HepG2 (cell line): ENCODE results near the gene DNAJC4. TPM values are rescaled to one million over a fixed set of nuclear protein-coding genes. Genes with fewer than 3 reads are reported as not detected.

Experiments
- AGO2 ChIP-seq: fragments of 200-400 bp; formaldehyde crosslinking; optimal IDR thresholded peaks from 2 replicates; pipeline ENCODE3; 2017; ENCODE audit warnings: mild to moderate bottlenecking, low read depth, low read length, moderate library complexity
- CBX1 ChIP-seq: IDR thresholded peaks from one replicate; pipeline ENCODE4 v1.6.1; 2016; ENCODE audit warnings: antibody characterized with exemption, low read depth
- CEBPB ChIP-seq: IDR thresholded peaks from 2 replicates; pipeline ENCODE4 v1.6.1; 2011; ENCODE audit warnings: low read depth, low read length, improper control_type of control experiment, borderline replicate concordance
- DNMT1 ChIP-seq: sonication (generic); formaldehyde crosslinking; IDR thresholded peaks from 2 replicates; pipeline ENCODE4 v1.5.1; 2020; ENCODE audit warnings: mild to moderate bottlenecking, missing genetic modification reagents
- ISL2 ChIP-seq: sonication (generic); formaldehyde crosslinking; IDR thresholded peaks from 2 replicates; pipeline ENCODE4 v1.5.0; 2020; ENCODE audit warnings: missing genetic modification reagents
- KMT2A ChIP-seq: sonication (generic); formaldehyde crosslinking; IDR thresholded peaks from 2 replicates; pipeline ENCODE4 v1.4.0; 2020; ENCODE audit warnings: missing genetic modification reagents
- POLR2G ChIP-seq: fragments of 200-400 bp; formaldehyde crosslinking; IDR thresholded peaks from 2 replicates; pipeline ENCODE4 v1.6.1; 2018; ENCODE audit warnings: mild to moderate bottlenecking, low read depth, low read length, moderate library complexity
- TMF1 ChIP-seq: sonication (generic); formaldehyde crosslinking; IDR thresholded peaks from 2 replicates; pipeline ENCODE4 v1.8.1; 2022; ENCODE audit warnings: low read depth, missing genetic modification reagents
- ZC3H13 ChIP-seq: sonication (generic); formaldehyde crosslinking; IDR thresholded peaks from 2 replicates; pipeline ENCODE4 v1.8.1; 2023; ENCODE audit warnings: mild to moderate bottlenecking, missing genetic modification reagents, moderate library complexity
- ZNF136 ChIP-seq: sonication (generic); formaldehyde crosslinking; IDR thresholded peaks from 2 replicates; pipeline ENCODE4 v1.8.1; 2022; ENCODE audit warnings: low read depth, mild to moderate bottlenecking, moderate library complexity, missing genetic modification reagents
- ZNF430 ChIP-seq: sonication (generic); formaldehyde crosslinking; IDR thresholded peaks from 2 replicates; pipeline ENCODE4 v1.9.0; 2021; ENCODE audit warnings: mild to moderate bottlenecking, missing genetic modification reagents
- ZSCAN9 ChIP-seq: IDR thresholded peaks from 2 replicates; pipeline ENCODE4 v1.6.1; 2016; ENCODE audit warnings: borderline replicate concordance
- polyA plus RNA-seq, 8 experiments: library from polyadenylated mRNA; depleted of rRNA in 3 of 8; stranded (reverse) in 7 of 8; unstranded in 1 of 8; fragments of >200 nt; fragmentation: Illumina TruSeq in 4 of 8; extraction: Trizol in 4 of 8; gene quantifications; 2 replicates each; pipeline versions ENCODE4 v1.2.1 to v1.2.3, GENCODE V29; 2011 to 2016; ENCODE audit warnings: low read depth in 4 of 8, missing spikeins in 1 of 8, mixed read lengths in 1 of 8; ENCODE audit not compliant: insufficient read depth in 1 of 8
- total RNA-seq, 5 experiments: library from RNA; depleted of rRNA; stranded (reverse); fragments of >200 nt; fragmentation: Illumina TruSeq; extraction: Trizol; gene quantifications; 2 replicates each; pipeline ENCODE4 v1.2.3, GENCODE V29; 2016; ENCODE audit warnings: low read depth in 1 of 5
- TF ChIP-seq, protein P1 (sequence below), 2 experiments: fragments of 450-650 bp in 1 of 2; sonication (generic) in 1 of 2; formaldehyde crosslinking; IDR thresholded peaks; 2 replicates each; pipeline versions ENCODE4 v1.5.0 to v1.8.0; 2020 to 2022; ENCODE audit warnings: mild to moderate bottlenecking in 1 of 2, missing genetic modification reagents in 1 of 2
- TF ChIP-seq, protein P2 (sequence below): sonication (generic); formaldehyde crosslinking; conservative IDR thresholded peaks from 2 replicates; pipeline ENCODE4 v1.4.0; 2020; ENCODE audit warnings: missing genetic modification reagents
- TF ChIP-seq, protein P3 (sequence below): sonication (generic); formaldehyde crosslinking; IDR thresholded peaks from 2 replicates; pipeline ENCODE4 v1.8.1; 2022; ENCODE audit warnings: mild to moderate bottlenecking, missing genetic modification reagents
- TF ChIP-seq, protein P4 (sequence below): IDR thresholded peaks from 2 replicates; pipeline ENCODE4 v1.6.1; 2016; ENCODE audit warnings: missing genetic modification reagents, missing compliant biosample characterization
- TF ChIP-seq, protein P5 (sequence below): sonication (generic); formaldehyde crosslinking; IDR thresholded peaks from 2 replicates; pipeline ENCODE4 v1.4.0; 2020; ENCODE audit warnings: missing genetic modification reagents
- TF ChIP-seq, protein P6 (sequence below): sonication (generic); formaldehyde crosslinking; IDR thresholded peaks from 2 replicates; pipeline ENCODE4 v1.5.1; 2020; ENCODE audit warnings: missing genetic modification reagents, mild to moderate bottlenecking, borderline replicate concordance
- TF ChIP-seq, protein P7 (sequence below): IDR thresholded peaks from 2 replicates; pipeline ENCODE4 v1.6.1; 2018; ENCODE audit warnings: missing genetic modification reagents, mild to moderate bottlenecking, missing compliant biosample characterization

Gene DNAJC4
- total and polyA plus RNA-seq, 2 of the 13 experiments (the other 11 are each of a cell fraction or from before 2014, with no cell fraction given), result 10.3 to 60.8 TPM

DNA sequence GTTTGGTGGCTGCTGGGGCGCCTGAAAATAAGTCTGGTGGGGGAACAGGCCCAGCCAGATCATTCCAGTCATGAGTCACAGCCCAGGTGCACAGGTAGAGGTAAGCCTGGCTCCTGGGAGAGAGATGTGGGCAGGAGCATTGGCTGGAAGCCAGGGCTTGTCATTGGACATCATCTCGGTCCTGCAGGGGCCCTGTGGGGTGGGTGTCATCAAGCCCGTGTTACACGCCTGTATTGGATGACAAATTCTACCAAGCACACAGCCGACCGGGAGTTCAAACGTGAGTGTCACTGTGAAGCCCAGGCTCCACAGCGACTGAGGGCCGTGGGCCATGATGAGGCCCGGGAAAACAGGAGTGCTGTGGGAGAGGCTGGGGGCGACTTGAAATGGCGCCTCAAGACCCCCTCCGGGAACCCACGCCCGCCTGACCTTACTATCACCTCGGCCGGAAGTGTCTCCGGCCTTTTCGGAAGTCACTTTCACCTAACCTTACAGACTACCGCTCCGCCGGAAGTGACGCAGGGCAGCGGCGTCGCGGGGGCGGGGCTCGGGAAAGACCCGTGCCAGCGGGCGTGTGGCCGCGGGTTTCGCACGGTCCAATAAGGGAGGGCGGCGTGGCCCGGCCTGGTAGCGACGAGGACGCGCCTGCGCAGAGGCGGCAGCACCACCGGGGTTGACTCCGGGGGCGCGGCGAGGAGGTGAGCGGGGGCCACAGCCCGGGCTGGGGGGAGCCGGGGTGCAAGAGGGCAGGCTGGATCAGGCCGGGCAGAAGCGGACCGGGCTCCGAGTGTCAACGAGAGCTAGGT, 10.3 kb downstream of the DNAJC4 start, which contains the start of gene FKBP2 (continued):
- TF ChIP-seq, protein P1, sequence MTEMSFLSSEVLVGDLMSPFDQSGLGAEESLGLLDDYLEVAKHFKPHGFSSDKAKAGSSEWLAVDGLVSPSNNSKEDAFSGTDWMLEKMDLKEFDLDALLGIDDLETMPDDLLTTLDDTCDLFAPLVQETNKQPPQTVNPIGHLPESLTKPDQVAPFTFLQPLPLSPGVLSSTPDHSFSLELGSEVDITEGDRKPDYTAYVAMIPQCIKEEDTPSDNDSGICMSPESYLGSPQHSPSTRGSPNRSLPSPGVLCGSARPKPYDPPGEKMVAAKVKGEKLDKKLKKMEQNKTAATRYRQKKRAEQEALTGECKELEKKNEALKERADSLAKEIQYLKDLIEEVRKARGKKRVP (CRISPR knock-in tag; IDR thresholded peaks at IDR 0.05), result peak in 1 of 2 experiments; percentile 36; a peak in 1 of 4 replicates
- TF ChIP-seq POLR2G (peak; percentile 96), ISL2 (CRISPR knock-in tag) (peak; percentile 74), CEBPB (no peak), DNMT1 (CRISPR knock-in tag) (peak; percentile 80), AGO2 (peak; percentile 85), ZNF430 (CRISPR knock-in tag) (peak; percentile 88; the same call in 1 of the 2 replicates), KMT2A (0 out of 2 replicates have a peak, but pooled peaks have one; percentile 36), ZNF136 (CRISPR knock-in tag) (peak; percentile 67; the same call in 1 of the 2 replicates), ZC3H13 (CRISPR knock-in tag) (no peak), ZSCAN9 (CRISPR knock-in tag) (0 out of 2 replicates have a peak, but pooled peaks have one; percentile 20), CBX1 (peak; percentile 49), TMF1 (CRISPR knock-in tag) (0 out of 2 replicates have a peak, but pooled peaks have one; percentile 54)
- TF ChIP-seq, protein P2, sequence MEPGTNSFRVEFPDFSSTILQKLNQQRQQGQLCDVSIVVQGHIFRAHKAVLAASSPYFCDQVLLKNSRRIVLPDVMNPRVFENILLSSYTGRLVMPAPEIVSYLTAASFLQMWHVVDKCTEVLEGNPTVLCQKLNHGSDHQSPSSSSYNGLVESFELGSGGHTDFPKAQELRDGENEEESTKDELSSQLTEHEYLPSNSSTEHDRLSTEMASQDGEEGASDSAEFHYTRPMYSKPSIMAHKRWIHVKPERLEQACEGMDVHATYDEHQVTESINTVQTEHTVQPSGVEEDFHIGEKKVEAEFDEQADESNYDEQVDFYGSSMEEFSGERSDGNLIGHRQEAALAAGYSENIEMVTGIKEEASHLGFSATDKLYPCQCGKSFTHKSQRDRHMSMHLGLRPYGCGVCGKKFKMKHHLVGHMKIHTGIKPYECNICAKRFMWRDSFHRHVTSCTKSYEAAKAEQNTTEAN (CRISPR knock-in tag), result peak; percentile 63; the same call in 1 of the 2 replicates
- TF ChIP-seq, protein P3, sequence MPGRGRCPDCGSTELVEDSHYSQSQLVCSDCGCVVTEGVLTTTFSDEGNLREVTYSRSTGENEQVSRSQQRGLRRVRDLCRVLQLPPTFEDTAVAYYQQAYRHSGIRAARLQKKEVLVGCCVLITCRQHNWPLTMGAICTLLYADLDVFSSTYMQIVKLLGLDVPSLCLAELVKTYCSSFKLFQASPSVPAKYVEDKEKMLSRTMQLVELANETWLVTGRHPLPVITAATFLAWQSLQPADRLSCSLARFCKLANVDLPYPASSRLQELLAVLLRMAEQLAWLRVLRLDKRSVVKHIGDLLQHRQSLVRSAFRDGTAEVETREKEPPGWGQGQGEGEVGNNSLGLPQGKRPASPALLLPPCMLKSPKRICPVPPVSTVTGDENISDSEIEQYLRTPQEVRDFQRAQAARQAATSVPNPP (CRISPR knock-in tag), result no peak; the same call in 1 of the 2 replicates
- TF ChIP-seq, protein P4, sequence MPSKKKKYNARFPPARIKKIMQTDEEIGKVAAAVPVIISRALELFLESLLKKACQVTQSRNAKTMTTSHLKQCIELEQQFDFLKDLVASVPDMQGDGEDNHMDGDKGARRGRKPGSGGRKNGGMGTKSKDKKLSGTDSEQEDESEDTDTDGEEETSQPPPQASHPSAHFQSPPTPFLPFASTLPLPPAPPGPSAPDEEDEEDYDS (CRISPR knock-in tag), result peak; percentile 78; the same call in 1 of the 2 replicates
- TF ChIP-seq, protein P5, sequence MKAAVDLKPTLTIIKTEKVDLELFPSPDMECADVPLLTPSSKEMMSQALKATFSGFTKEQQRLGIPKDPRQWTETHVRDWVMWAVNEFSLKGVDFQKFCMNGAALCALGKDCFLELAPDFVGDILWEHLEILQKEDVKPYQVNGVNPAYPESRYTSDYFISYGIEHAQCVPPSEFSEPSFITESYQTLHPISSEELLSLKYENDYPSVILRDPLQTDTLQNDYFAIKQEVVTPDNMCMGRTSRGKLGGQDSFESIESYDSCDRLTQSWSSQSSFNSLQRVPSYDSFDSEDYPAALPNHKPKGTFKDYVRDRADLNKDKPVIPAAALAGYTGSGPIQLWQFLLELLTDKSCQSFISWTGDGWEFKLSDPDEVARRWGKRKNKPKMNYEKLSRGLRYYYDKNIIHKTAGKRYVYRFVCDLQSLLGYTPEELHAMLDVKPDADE (CRISPR knock-in tag), result 0 out of 2 replicates have a peak, but pooled peaks have one; percentile 57
- TF ChIP-seq, protein P6, sequence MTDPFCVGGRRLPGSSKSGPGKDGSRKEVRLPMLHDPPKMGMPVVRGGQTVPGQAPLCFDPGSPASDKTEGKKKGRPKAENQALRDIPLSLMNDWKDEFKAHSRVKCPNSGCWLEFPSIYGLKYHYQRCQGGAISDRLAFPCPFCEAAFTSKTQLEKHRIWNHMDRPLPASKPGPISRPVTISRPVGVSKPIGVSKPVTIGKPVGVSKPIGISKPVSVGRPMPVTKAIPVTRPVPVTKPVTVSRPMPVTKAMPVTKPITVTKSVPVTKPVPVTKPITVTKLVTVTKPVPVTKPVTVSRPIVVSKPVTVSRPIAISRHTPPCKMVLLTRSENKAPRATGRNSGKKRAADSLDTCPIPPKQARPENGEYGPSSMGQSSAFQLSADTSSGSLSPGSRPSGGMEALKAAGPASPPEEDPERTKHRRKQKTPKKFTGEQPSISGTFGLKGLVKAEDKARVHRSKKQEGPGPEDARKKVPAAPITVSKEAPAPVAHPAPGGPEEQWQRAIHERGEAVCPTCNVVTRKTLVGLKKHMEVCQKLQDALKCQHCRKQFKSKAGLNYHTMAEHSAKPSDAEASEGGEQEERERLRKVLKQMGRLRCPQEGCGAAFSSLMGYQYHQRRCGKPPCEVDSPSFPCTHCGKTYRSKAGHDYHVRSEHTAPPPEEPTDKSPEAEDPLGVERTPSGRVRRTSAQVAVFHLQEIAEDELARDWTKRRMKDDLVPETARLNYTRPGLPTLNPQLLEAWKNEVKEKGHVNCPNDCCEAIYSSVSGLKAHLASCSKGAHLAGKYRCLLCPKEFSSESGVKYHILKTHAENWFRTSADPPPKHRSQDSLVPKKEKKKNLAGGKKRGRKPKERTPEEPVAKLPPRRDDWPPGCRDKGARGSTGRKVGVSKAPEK (CRISPR knock-in tag), result no peak
- TF ChIP-seq, protein P7, sequence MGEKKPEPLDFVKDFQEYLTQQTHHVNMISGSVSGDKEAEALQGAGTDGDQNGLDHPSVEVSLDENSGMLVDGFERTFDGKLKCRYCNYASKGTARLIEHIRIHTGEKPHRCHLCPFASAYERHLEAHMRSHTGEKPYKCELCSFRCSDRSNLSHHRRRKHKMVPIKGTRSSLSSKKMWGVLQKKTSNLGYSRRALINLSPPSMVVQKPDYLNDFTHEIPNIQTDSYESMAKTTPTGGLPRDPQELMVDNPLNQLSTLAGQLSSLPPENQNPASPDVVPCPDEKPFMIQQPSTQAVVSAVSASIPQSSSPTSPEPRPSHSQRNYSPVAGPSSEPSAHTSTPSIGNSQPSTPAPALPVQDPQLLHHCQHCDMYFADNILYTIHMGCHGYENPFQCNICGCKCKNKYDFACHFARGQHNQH (CRISPR knock-in tag), result no peak
